Adipose tissue (tissue), 3 donors: ENCODE results near the gene ZNF827. TPM values are rescaled to one million over a fixed set of nuclear protein-coding genes. Genes with fewer than 3 reads are reported as not detected.

Source experiments
- H3K27ac ChIP-seq: one replicate; pipeline ENCODE4 v1.5.1; 2013; ENCODE audit warnings: low read depth, low read length
- WGBS, 3 donors: extraction: QIAGEN DNeasy Blood & Tissue Kit; methylation state at CpG; one replicate each; pipeline ENCODE4 v1.1.7; 2013; 5-methylcytosine and 5-hydroxymethylcytosine counted together
- polyA plus RNA-seq, 3 donors: library from polyadenylated mRNA; stranded (reverse); fragments of 200-250 nt; gene quantifications; one replicate each; pipeline ENCODE4 v1.2.3, GENCODE V29; 2013
- donor health status: healthy with polysubstance abuse.
- donor health status: Bipolar disorder and iron deficiency.
- donor health status: healthy.

ZNF827 gene
- polyA plus RNA-seq, 3 donors: 1.7 to 2.8 (median 1.9) TPM

DNA sequence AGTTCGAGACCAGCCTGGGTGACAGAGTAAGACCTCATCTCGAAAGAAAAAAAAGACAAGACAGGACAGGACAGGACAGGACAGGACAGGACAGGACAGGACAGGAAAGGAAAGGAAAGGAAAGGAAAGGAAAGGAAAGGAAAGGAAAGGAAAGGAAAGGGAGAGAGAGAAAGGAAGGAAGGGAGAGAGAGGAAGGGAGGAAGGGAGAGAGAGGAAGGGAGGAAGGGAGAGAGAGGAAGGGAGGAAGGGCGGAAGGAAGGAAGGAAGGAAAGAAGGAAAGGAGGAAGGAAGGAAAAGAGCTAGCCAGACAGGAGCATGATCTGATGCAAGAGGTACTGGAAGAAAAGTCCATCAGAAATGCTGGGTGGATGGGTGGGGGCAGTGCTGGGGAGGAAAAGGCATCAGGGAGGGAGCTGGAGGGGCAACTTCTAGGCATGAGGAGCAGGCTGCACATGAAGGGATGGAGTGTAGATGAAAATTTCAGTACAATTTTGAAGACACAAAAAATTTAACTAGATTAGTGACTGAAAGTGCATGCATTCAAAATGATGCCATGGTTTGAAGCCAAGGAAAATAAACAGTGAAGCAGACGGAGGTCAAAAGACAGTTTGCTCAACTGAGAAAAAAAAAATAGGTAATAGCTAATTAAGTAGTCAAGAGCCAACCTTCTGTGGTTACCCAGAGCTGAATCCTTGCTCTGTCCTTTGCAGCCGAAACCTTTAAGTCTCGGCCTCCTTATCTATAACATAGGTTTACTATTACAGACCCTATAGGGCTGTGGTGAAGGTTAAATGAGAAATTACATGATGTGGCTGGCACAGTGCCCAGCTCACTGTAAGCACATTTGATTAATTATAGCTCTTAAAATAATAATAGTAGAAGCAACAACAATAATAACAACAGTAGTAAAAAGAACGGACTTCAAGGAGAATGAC, 59.9 kb downstream of the ZNF827 start:
- H3K27ac ChIP-seq: no peak overlapping the region
- whole genome bisulfite sequencing, 3 donors: 76 to 78% (median 78%) methylated on average over 7 of the region's 7 CpGs

DNA sequence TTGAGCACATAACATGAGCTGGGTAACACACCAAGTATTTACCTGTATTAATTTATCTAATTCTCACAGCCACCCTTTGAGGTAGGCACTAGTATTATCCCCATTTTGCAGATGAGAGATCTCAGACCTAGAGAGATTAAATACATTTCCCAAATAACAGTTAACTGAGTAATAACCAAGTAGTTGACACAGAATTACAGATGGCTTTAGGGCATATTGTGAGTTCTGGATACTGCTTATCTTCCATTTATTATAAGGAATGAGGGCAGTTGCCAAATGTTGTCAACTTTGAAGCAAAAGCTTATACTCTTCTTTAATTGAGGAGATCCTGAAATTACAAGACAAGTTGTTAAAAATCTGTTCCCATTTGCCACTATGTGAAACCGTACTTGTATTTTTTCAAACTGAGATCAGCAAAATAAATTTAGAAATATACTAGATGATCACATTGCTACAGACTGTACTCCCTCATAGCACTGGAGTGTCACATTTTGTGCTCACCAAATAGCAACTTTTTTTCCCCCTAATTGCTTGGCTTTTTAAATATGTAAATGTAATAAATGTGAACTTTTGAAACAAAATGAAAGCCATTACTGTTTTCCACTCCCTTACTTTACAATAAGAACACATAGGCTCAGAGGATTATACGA, 62.0 kb downstream of the ZNF827 start:
- H3K27ac ChIP-seq: no peak overlapping the region
- WGBS, 3 donors: 93 to 98% (median 94%) methylated on average over 2 of the region's 2 CpGs

DNA sequence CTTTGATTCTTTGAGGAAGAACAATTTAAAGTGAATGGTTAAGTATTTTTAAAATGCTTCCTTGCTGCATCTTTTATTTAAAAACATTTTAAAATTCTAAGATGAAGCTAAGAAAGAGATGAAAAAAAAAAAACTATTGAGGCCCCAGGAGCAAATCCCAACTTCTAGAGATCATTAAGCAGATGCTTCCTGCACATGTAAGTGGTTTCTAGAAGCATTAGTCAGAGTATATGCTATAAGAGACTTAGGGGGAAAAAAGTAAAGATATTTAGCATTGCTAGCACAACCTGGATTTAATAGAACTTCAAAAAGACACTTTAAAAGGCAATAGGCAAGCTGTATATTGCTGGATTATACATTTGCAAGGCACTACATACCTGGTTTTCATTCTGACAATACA, 64.7 kb downstream of the ZNF827 start:
- H3K27ac ChIP-seq: no peak overlapping the region

DNA sequence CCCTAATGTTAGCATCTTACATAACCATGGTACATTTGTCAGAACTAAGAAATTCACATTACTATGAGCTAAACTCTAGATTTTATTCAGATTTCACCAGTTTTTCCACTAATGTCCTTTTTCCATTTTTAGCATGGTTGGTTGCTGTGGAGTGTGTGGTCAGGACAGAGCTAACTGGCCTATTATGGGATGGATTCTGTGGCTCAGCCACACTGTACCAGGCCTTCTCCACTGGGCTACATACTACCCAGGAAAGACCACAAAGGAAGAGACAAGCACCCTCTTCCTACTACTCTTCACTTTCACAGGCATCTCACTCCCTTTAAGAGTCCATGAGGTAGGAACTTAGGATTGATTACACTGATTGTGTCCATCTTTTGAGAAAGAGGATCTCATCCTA, 67.4 kb downstream of the ZNF827 start:
- no peak overlapping the region for H3K27ac ChIP-seq

DNA sequence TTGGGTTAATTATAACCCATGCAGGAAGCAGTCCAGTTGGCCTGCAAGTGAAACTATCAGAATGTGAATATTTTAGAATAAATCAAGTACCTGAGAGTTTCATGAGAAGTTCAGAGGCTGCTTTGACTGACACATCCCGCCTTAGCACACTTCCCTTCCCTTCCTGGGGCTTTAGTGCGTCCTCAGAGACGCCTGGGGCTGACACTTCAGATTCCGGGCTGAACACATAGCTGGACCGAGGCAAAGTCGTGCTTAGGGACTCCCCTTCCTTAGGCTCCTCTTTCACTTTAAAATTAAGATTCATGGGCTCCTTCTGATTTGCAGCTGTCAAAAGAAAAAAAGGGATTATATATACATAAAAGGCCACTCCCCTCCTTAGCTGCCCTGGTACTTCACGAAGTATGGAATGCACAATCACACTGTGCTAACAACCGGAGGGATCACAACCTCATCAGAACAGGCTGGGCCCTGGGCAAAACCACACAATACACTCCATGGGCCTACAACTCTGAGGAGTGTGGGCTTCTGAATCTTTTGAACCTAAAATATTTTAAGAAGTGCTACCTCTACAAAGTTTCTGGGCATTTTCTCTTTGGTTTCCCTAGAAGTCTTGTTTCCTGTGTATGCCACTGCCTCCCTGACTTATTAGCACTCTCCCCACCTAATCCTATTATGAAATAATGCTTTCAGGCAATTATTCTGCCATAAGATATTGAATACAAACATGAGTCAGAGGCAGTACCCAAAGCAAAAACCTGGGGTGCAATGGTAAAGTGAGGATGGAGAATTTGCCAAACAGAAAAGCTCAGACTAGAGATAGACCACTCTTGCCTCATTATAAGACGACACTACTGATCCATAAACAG, 68.2 kb downstream of the ZNF827 start:
- no peak overlapping the region for H3K27ac ChIP-seq
- WGBS, 3 donors: 63 to 76% (median 66%) methylated on average over 9 of the region's 9 CpGs

DNA sequence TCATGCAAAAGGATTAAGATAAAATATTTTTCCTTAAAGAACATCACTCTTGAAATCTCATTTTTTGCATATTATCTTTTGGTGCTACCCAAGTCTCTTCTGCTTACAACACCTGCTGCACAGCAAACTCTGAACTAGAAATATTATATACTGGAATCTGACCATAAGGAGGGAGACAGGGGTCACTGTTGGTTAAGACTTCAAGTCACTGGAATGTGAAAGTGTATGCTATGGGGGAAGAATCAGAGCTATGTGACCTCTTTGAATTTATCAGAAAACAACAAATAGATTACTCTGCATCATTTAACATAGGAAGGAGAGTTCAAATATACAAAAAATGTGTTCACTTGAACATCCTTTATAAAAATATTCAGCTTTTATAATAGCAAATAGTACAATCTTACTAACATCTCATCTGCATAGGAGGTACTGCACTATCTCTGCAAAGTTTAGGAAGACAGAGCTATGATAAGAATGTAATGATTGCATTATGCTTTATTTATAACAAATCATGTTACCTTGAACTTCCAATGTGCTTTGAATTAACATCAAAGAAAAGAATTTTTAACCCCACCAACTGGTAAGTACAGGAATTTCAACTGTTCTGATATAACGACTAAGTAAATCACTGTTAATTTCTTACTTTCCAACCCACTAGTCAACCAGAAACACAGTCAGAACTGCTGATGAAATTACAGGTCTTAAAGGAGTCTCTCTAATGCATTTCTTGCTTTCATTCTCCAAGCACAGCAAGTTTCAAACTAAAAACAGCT, 69.8 kb downstream of the ZNF827 start:
- 16 to 28% (median 22%) methylated on average over 1 of the region's 1 CpG for WGBS, 3 donors
- H3K27ac ChIP-seq: no peak overlapping the region

DNA sequence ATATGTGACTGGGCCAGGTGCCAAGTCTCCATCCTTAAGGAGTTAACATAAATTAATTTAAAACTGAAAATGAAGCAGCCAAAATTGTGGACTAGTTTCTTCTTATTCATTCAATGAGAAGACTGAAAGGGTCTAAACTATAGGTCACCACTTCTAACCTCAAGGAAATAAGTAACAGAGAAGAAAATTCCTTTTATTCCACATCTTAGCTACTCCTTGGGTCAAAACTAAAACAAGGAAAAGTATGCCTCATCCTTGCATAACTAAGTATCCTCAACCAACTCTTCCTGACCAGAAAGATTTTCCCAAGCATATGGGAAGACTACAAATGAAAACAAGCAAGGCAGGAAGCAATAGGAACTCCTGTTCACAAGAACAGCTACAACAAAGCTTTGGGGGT, 71.2 kb downstream of the ZNF827 start:
- no peak overlapping the region for H3K27ac ChIP-seq

DNA sequence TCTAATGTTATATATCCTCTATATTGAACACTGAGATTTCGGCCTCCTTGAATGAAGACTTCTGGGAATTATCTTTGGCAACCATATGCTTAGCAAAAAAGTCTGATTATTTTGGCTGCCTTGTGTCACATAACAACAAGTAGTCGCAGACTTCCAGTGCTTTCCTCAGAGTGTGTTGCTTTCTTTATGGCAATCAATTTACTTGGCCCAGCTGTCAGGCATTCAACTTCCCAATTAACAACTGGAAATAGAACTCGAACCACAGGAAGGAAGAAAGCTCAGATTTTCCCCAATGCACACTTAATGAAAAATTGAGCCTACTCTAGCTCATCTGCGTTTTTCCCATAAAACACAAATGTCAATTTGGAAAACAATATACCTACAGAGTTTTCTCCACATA, 71.6 kb downstream of the ZNF827 start:
- WGBS, 3 donors: 52 to 75% (median 58%) methylated on average over 4 of the region's 4 CpGs
- no peak overlapping the region for H3K27ac ChIP-seq

DNA sequence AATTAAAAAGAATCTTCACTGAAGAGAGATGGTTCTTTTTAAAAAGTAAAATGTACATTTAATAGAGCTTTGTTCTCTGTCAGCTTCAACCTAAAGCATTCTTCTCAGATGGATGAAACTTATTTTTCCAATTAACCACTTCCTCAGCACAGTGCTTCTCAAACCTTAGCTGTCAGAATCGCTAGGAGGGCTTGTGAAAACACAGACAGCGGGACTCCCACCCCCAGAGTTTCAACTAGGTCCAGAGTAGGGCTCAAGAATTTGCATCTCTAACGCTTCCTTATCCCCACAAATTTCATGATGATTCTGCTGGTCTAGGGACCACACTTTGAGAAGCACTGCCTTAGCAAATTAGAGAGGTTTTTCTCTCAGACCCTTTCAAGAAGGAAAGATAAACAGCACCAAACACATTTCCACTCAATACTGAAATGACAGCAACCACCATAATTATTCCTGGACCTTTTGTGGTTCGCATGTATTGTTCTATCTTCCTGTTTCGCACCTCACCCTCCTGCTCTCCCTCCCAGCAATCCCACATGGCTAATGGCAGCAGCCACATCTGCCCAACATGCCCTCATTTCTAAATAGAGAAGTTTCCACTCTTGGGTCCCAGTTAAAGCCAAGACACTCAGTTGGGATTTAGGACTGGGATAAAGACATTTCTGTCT, 73.2 kb downstream of the ZNF827 start:
- H3K27ac ChIP-seq: no peak overlapping the region
- 81 to 91% (median 87%) methylated on average over 5 of the region's 5 CpGs for WGBS, 3 donors

DNA sequence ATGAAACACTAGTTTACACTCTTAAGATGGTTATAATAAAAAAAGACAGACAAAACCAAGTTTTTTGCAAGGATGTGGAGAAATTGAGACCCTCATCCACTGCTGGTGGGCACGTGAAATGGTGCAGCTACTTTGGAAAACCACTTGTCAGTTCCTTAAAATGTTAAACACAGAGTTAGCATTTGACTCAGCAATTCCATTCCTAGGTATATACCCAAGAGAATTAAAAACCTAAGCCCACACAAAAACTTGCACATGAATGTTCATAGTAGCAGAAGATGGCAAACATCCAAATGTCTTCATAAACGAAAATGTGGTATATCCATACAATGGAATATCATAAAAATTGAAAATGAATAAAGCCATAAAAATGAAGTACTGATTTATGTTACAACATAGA, 75.4 kb downstream of the ZNF827 start:
- no peak overlapping the region for H3K27ac ChIP-seq
- 89 to 93% (median 92%) methylated on average over 2 of the region's 2 CpGs for WGBS, 3 donors

DNA sequence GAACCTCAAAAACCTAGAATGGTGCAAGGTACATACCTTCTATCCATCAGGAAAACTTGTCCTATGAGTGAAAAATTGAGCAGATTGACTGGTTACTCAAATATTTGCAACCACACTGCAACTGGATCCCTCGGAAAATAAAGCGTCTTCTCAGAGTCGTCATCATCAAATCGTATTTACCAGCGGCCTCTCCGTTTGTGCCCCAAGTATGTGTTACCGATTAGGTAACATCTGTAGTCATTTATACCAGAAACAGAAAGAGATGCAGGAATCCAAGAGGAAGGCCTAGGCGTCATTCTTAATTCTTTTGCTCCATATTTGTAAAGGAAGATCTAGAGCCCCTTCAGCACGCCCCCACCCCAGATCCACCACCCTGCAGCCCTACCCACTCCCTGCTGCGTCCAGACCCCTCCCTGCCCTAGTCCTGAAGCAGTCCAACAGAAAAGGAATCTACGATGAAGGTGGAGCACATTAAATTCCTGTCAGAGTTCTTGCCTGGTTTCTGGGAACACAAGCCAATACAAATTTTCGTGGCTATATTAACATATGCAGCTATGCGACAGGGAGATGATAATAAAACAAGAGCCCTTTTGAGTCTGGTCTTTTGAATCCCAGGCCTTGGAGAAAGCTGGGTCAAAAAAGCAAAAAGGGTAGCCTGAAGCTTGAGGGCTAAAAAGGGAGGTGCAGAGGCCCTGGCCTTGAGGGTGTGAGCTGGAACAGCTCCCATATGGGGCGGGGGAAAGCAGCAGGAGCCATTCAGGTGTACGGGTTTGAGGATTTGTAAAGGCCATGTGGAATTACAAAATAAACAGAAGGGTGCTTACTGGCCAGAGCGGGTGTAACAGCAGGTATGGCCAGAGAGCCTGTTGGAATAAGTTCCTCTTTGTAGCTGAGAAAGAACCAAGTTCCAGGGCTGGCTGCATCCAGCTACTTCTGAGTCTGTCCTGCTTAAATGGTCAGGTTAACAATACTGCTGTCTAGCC, 77.0 kb downstream of the ZNF827 start:
- H3K27ac ChIP-seq: no peak overlapping the region
- 68 to 86% (median 79%) methylated on average over 16 of the region's 16 CpGs for WGBS, 3 donors

DNA sequence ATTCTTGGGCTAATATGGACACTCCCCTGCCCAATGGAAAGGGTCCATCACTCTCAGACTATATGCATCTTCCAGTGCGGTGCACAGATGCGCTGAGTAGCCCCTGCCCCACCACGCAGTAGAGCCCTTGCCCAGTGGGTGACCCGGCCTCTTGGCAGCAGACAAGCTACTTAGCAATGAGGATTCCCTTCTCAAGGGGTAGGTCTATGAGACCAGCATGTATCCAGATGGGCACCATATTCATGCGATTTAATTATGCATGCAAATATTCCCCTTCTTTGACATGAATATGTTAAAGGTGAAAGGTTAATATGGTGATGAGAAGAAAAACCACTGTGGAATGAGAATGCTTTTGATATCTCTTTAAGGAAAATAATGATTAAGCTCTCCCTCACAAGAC, 77.7 kb downstream of the ZNF827 start:
- no peak overlapping the region for H3K27ac ChIP-seq
- WGBS, 3 donors: 94 to 97% (median 96%) methylated on average over 5 of the region's 5 CpGs

DNA sequence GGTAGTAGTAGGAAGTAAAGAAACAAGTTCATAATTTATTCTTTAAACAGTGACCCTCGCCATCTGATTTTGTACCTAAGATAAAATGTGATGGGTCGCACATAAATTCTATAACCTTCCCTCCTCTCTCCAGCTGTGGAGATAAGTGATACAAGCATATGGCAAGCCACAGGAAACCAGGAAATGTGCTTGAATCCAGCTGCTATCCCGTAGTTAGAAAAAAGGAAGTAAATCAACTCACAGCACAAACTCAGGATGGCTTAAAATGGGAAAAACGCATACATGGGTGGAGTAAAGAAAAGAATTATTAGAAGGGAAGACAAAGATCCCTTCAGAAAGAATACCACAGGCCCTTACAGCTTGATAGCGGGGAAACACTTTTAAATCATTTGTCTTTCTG, 78.2 kb downstream of the ZNF827 start:
- WGBS, 3 donors: 39 to 64% (median 41%) methylated on average over 5 of the region's 5 CpGs
- H3K27ac ChIP-seq: no peak overlapping the region

DNA sequence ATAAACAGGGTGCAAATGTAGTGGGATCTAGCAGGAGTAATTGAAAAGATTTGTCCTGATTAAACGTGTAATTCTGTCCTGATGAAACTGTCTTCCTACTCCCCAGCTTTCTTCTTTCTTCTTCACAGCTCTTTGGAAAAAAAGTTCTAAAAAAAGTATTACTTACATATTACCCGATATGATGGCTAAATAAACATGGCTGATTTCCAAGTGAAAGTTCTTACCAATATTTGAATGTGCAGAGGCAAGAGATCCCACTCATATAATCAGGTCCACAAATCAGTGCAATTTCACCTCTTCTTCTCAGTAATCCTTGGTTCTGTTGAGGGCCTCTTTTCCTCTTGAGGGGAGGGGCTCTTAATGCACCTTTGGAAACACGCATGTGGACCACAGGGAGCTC, 78.7 kb downstream of the ZNF827 start:
- WGBS, 3 donors: 59 to 65% (median 62%) methylated on average over 3 of the region's 3 CpGs
- H3K27ac ChIP-seq: no peak overlapping the region

DNA sequence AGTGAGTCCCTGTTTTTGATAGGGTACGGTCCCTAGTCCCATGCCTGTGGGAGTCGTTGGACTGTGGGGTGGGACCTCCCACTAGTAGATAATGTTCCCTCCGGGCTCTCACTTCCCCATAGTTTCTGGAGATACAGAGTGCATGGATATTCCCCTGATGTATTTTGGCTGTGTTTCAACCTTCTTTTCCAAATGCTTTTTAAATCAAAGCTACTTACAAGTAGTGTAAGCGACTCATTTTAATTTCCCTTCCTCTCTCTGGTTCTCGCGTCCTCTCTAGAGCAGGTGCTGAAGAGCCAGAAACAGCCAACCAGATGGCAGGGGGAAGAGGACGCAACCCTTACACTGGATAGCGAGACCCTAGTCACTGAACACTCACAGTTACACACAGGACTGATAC, 79.2 kb downstream of the ZNF827 start:
- no peak overlapping the region for H3K27ac ChIP-seq
- WGBS, 3 donors: 67 to 75% (median 68%) methylated on average over 8 of the region's 8 CpGs

DNA sequence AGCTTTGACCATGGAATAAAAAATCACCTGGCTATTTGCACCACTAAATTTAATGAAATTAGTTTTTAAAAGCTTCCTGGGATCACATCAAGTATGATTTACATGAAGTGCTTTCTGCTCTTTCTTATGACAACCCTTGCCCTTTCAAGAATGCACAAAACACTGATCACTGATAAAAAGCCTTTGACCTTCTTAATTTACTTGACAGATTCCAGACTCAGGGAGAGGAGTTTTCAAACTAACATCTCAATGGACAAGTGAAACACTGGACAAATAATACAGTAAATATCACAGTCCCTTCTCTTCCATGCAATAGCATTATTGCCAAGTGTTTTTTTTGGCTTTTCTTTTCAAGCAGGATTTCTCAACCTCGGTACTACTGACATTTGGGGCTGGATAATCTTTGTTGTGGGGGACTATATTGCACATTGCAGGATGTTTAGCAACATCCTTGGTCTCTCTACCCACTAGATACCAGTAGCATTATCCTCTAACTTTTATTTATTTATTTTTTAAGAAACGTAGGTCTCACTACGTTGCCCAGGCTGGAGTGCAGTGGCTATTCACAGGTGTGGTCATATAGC, 86.3 kb downstream of the ZNF827 start:
- 34 to 81% (median 42%) methylated on average over 3 of the region's 3 CpGs for WGBS, 3 donors
- H3K27ac ChIP-seq: no peak overlapping the region
